Keratinocyte (primary cell): ENCODE measurements around the gene NME3. TPM values are rescaled to one million over a fixed set of nuclear protein-coding genes. Genes with fewer than 3 reads are reported as not detected.

ENCODE experiments used
- DNase-seq: peaks from one replicate; pipeline ENCODE4 v3.0.0-alpha.2; 2011; ENCODE audit warnings: low read depth, missing footprints, low spot score
- FAIRE-seq: peaks from 2 replicates; lab custom pipeline; 2011; peaks lifted over from hg19 to GRCh38; lab: Jason Lieb, UNC
- H2AFZ ChIP-seq: 2 replicates; pipeline ENCODE4 v1.6.0; 2012; ENCODE audit warnings: low read length, control low read depth, inconsistent platforms; ENCODE audit not compliant: control insufficient read depth
- H3K27ac ChIP-seq: 2 replicates; pipeline ENCODE4 v1.5.1; 2011; ENCODE audit warnings: low read length; ENCODE audit not compliant: control insufficient read depth, insufficient read depth
- H3K27me3 ChIP-seq: 3 replicates; pipeline ENCODE4 v1.6.0; 2011; ENCODE audit warnings: low read length; ENCODE audit not compliant: control insufficient read depth, insufficient read depth; ENCODE audit errors: extremely low read depth
- H3K36me3 ChIP-seq, 2 experiments: 2 replicates in 1 of 2; 3 replicates in 1 of 2; pipeline ENCODE4 v1.5.1; 2011; ENCODE audit warnings: low read length in 2 of 2, mild to moderate bottlenecking in 1 of 2; ENCODE audit not compliant: control insufficient read depth in 2 of 2, insufficient read depth in 2 of 2; ENCODE audit errors: extremely low read depth in 1 of 2
- H3K4me1 ChIP-seq: 3 replicates; pipeline ENCODE4 v1.5.1; 2011; ENCODE audit warnings: low read length; ENCODE audit not compliant: control insufficient read depth, insufficient read depth; ENCODE audit errors: extremely low read depth
- H3K4me2 ChIP-seq: 3 replicates; pipeline ENCODE4 v1.6.0; 2011; ENCODE audit warnings: low read depth, low read length; ENCODE audit not compliant: control insufficient read depth, insufficient read depth; ENCODE audit errors: extremely low read depth
- H3K4me3 ChIP-seq, 3 experiments: fragments of 200-600 bp in 1 of 3; sonication (generic) in 1 of 3; 2 replicates in 2 of 3; 3 replicates in 1 of 3; pipeline ENCODE4 v1.5.1; 2011 to 2016; ENCODE audit warnings: low read length in 3 of 3, mild to moderate bottlenecking in 3 of 3, control low read depth in 2 of 3, inconsistent platforms in 1 of 3, low read depth in 1 of 3, mixed read lengths in 1 of 3, mixed run types in 1 of 3, moderate library complexity in 1 of 3; ENCODE audit not compliant: control insufficient read depth in 2 of 3, insufficient read depth in 2 of 3; ENCODE audit errors: extremely low read depth in 1 of 3
- H3K79me2 ChIP-seq: 2 replicates; pipeline ENCODE4 v1.6.0; 2012; ENCODE audit warnings: low read length; ENCODE audit not compliant: control insufficient read depth, insufficient read depth
- H3K9ac ChIP-seq: 3 replicates; pipeline ENCODE4 v1.6.0; 2011; ENCODE audit warnings: low read length; ENCODE audit not compliant: control insufficient read depth, insufficient read depth; ENCODE audit errors: extremely low read depth
- H3K9me1 ChIP-seq: 3 replicates; pipeline ENCODE4 v1.6.0; 2011; ENCODE audit warnings: low read length; ENCODE audit not compliant: control insufficient read depth, insufficient read depth; ENCODE audit errors: extremely low read depth
- H3K9me3 ChIP-seq: 2 replicates; pipeline ENCODE4 v1.5.1; 2012; ENCODE audit warnings: low read depth, low read length; ENCODE audit not compliant: control insufficient read depth
- H4K20me1 ChIP-seq: 3 replicates; pipeline ENCODE4 v1.6.0; 2011; ENCODE audit warnings: low read length; ENCODE audit not compliant: control insufficient read depth, insufficient read depth; ENCODE audit errors: extremely low read depth
- CTCF ChIP-seq, 3 experiments: IDR thresholded peaks in 1 of 3; conservative IDR thresholded peaks in 1 of 3; optimal IDR thresholded peaks in 1 of 3; 2 replicates in 2 of 3; 3 replicates in 1 of 3; pipeline versions ENCODE3 to v1.5.1; 2011; ENCODE audit warnings: low read length in 3 of 3, mild to moderate bottlenecking in 3 of 3, moderate library complexity in 2 of 3, control low read depth in 1 of 3, inconsistent platforms in 1 of 3; ENCODE audit not compliant: insufficient read depth in 2 of 3; ENCODE audit errors: extremely low read depth in 1 of 3
- EZH2 ChIP-seq: IDR thresholded peaks from one replicate; pipeline ENCODE4 v1.6.1; 2012; ENCODE audit warnings: inconsistent platforms, mild to moderate bottlenecking, low read length, moderate library complexity
- dilution Hi-C: fragments of 300-500 bp; cut with MboI; formaldehyde crosslinking; loops from one replicate; pipeline ENCODE4 v1.7.0; 2020; ENCODE audit warnings: low sequenced_read_pairs; ENCODE audit not compliant: extremely low pct_ligation_motif_present
- polyA plus RNA-seq, 5 experiments: library from polyadenylated mRNA; depleted of rRNA in 3 of 5; stranded (reverse) in 3 of 5; stranded (forward) in 1 of 5; unstranded in 1 of 5; fragments of >200 nt; gene quantifications; 1 replicate in 1 of 5; 2 replicates in 3 of 5; 3 replicates in 1 of 5; pipeline versions ENCODE4 v1.2.1 to v1.2.3, GENCODE V29; 2011 to 2012; ENCODE audit warnings: missing spikeins in 2 of 5, low read depth in 1 of 5, low replicate concordance in 1 of 5

The NME3 gene
- polyA plus RNA-seq, 1 donor (not counting 4 experiments of a cell fraction or from before 2014, with no cell fraction given): 10.1 TPM

- Histone ChIP-seq H3K9me1 (peaks cover 4% of the 10 kb centered on the region), H3K79me2 (peaks cover 44% of the 10 kb centered on the region), H2AFZ (no peak overlapping the region), H3K4me1 (peaks cover 30% of the 10 kb centered on the region), H4K20me1 (peaks cover 3% of the 10 kb centered on the region), H3K4me3 (no peak overlapping the region), H3K27ac (no peak overlapping the region), H3K9me3 (no peaks in the 10 kb centered on the region), H3K27me3 (no peaks in the 10 kb centered on the region), H3K9ac (no peak overlapping the region), H3K36me3 (peaks cover 2 to 11% of the 10 kb centered on the region in 2 experiments), H3K4me2 (no peak overlapping the region)
- dilution Hi-C loops: no loop called here
- no peak for FAIRE-seq
- DNase-seq: no peak
- TF ChIP-seq EZH2: no peak
- TF ChIP-seq CTCF (optimal IDR thresholded peaks at IDR 0.05 in 1 of 3, IDR thresholded peaks at IDR 0.05 in 1 of 3, conservative IDR thresholded peaks at IDR 0.05 in 1 of 3; ENCODE audit: extremely low read depth in 1 of 3, insufficient read depth in 2 of 3, low read length in 3 of 3): no peak
Measured at GRCh38 chr16:1785846-1786170, 14.5 kb upstream of the NME3 start.

- no peak overlapping the region for H3K9ac ChIP-seq
- H3K27ac ChIP-seq: no peak overlapping the region
- TF ChIP-seq CTCF (optimal IDR thresholded peaks at IDR 0.05 in 1 of 3, IDR thresholded peaks at IDR 0.05 in 1 of 3, conservative IDR thresholded peaks at IDR 0.05 in 1 of 3; ENCODE audit: extremely low read depth in 1 of 3, insufficient read depth in 2 of 3, low read length in 3 of 3): no peak
- TF ChIP-seq EZH2: no peak
- no peaks in the 10 kb centered on the region for H3K27me3 ChIP-seq
- H4K20me1 ChIP-seq: peaks cover 3% of the 10 kb centered on the region
- no peak overlapping the region for H3K4me2 ChIP-seq
- H2AFZ ChIP-seq: no peak overlapping the region
- DNase-seq: no peak
- H3K4me3 ChIP-seq: no peak overlapping the region
- dilution Hi-C loops: no loop called here
- FAIRE-seq: no peak
- H3K36me3 ChIP-seq: peaks cover 2 to 11% of the 10 kb centered on the region in 2 experiments
- peaks cover 31% of the 10 kb centered on the region for H3K4me1 ChIP-seq
- peaks cover 44% of the 10 kb centered on the region for H3K79me2 ChIP-seq
- H3K9me1 ChIP-seq: peaks cover 4% of the 10 kb centered on the region
- H3K9me3 ChIP-seq: no peaks in the 10 kb centered on the region
Measured at GRCh38 chr16:1784977-1785845, 13.9 kb upstream of the NME3 start.
